SK-N-SH treated with all-trans-retinoic acid at 6 μM for 48 hours (cell line): ENCODE data around the gene NDUFAF4.

ENCODE experiments used
- ARNTL ChIP-seq: fragments of 450-650 bp; formaldehyde crosslinking; IDR thresholded peaks from 2 replicates; pipeline ENCODE4 v1.5.0; 2020; ENCODE audit warnings: low read depth, mild to moderate bottlenecking, moderate library complexity, borderline replicate concordance
- ESRRG ChIP-seq: fragments of 250-450 bp; sonication (Bioruptor Pico); IDR thresholded peaks from 2 replicates; pipeline ENCODE4 v1.6.1; 2021; ENCODE audit warnings: mild to moderate bottlenecking
- OSR1 ChIP-seq: fragments of 250-450 bp; sonication (Bioruptor Pico); IDR thresholded peaks from 2 replicates; pipeline ENCODE4 v1.8.0; 2022; ENCODE audit warnings: moderate library complexity, mild to moderate bottlenecking, inconsistent platforms
- RARB ChIP-seq: fragments of 250-450 bp; sonication (Bioruptor Pico); IDR thresholded peaks from 2 replicates; pipeline ENCODE4 v1.8.0; 2021; ENCODE audit warnings: mild to moderate bottlenecking, moderate library complexity
- ZFP3 ChIP-seq: fragments of 250-450 bp; sonication (Bioruptor Pico); IDR thresholded peaks from 2 replicates; pipeline ENCODE4 v1.5.0; 2020; ENCODE audit warnings: mild to moderate bottlenecking, moderate library complexity
- ZNF565 ChIP-seq: fragments of 450-650 bp; formaldehyde crosslinking; conservative IDR thresholded peaks from 2 replicates; pipeline ENCODE4 v1.5.0; 2020; ENCODE audit warnings: low read depth, mild to moderate bottlenecking, moderate library complexity
- ZNF8 ChIP-seq: fragments of 450-650 bp; formaldehyde crosslinking; IDR thresholded peaks from 2 replicates; pipeline ENCODE4 v1.5.0; 2020; ENCODE audit warnings: mild to moderate bottlenecking, moderate library complexity
- TF ChIP-seq, protein P1 (sequence below): fragments of 250-450 bp; sonication (Bioruptor Pico); IDR thresholded peaks from 2 replicates; pipeline ENCODE4 v1.8.0; 2021; ENCODE audit warnings: low read depth, mild to moderate bottlenecking, moderate library complexity, borderline replicate concordance
- TF ChIP-seq, protein P2 (sequence below): fragments of 250-450 bp; sonication (Bioruptor Pico); IDR thresholded peaks from 2 replicates; pipeline ENCODE4 v1.8.0; 2020; ENCODE audit warnings: mild to moderate bottlenecking, moderate library complexity, borderline replicate concordance
- TF ChIP-seq, protein P3 (sequence below): fragments of 250-450 bp; sonication (Bioruptor Pico); IDR thresholded peaks from 2 replicates; pipeline ENCODE4 v1.5.1; 2021; ENCODE audit warnings: mild to moderate bottlenecking, moderate library complexity
- TF ChIP-seq, protein P4 (sequence below): fragments of 250-450 bp; sonication (Bioruptor Pico); IDR thresholded peaks from 2 replicates; pipeline ENCODE4 v1.5.1; 2020; ENCODE audit warnings: low read depth, mild to moderate bottlenecking, moderate library complexity

DNA sequence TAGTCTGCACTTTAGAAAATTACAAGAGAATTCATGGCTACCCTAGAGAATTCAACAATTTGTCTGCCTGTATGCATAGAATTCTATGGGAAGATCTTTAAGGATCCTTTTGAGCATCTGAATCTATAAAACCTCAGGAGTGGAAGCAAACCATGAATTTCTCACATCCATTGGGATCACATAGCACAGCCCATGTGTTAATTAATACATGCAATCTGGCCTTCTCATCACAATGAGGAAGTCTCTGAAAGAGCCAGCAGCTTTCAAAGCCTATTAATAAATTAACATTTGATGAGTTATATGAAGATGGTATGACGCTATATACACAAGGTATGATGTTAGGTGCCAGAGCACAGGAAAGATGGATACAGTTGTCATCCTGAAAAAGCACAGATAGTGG lies 24.7 kb downstream of the NDUFAF4 start:
- TF ChIP-seq RARB (CRISPR knock-in tag) (no peak), OSR1 (CRISPR knock-in tag) (no peak), ZNF565 (CRISPR knock-in tag) (no peak), ZFP3 (CRISPR knock-in tag) (no peak), ESRRG (CRISPR knock-in tag) (no peak), ZNF8 (CRISPR knock-in tag) (no peak), ARNTL (CRISPR knock-in tag) (no peak)
- TF ChIP-seq, protein P1, sequence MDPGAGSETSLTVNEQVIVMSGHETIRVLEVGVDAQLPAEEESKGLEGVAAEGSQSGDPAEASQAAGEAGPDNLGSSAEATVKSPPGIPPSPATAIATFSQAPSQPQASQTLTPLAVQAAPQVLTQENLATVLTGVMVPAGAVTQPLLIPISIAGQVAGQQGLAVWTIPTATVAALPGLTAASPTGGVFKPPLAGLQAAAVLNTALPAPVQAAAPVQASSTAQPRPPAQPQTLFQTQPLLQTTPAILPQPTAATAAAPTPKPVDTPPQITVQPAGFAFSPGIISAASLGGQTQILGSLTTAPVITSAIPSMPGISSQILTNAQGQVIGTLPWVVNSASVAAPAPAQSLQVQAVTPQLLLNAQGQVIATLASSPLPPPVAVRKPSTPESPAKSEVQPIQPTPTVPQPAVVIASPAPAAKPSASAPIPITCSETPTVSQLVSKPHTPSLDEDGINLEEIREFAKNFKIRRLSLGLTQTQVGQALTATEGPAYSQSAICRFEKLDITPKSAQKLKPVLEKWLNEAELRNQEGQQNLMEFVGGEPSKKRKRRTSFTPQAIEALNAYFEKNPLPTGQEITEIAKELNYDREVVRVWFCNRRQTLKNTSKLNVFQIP (CRISPR knock-in tag) = no peak
- TF ChIP-seq, protein P2, sequence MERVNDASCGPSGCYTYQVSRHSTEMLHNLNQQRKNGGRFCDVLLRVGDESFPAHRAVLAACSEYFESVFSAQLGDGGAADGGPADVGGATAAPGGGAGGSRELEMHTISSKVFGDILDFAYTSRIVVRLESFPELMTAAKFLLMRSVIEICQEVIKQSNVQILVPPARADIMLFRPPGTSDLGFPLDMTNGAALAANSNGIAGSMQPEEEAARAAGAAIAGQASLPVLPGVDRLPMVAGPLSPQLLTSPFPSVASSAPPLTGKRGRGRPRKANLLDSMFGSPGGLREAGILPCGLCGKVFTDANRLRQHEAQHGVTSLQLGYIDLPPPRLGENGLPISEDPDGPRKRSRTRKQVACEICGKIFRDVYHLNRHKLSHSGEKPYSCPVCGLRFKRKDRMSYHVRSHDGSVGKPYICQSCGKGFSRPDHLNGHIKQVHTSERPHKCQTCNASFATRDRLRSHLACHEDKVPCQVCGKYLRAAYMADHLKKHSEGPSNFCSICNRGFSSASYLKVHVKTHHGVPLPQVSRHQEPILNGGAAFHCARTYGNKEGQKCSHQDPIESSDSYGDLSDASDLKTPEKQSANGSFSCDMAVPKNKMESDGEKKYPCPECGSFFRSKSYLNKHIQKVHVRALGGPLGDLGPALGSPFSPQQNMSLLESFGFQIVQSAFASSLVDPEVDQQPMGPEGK (CRISPR knock-in tag) = no peak
- TF ChIP-seq, protein P3, sequence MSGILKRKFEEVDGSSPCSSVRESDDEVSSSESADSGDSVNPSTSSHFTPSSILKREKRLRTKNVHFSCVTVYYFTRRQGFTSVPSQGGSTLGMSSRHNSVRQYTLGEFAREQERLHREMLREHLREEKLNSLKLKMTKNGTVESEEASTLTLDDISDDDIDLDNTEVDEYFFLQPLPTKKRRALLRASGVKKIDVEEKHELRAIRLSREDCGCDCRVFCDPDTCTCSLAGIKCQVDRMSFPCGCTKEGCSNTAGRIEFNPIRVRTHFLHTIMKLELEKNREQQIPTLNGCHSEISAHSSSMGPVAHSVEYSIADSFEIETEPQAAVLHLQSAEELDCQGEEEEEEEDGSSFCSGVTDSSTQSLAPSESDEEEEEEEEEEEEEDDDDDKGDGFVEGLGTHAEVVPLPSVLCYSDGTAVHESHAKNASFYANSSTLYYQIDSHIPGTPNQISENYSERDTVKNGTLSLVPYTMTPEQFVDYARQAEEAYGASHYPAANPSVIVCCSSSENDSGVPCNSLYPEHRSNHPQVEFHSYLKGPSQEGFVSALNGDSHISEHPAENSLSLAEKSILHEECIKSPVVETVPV = no peak
- TF ChIP-seq, protein P4, sequence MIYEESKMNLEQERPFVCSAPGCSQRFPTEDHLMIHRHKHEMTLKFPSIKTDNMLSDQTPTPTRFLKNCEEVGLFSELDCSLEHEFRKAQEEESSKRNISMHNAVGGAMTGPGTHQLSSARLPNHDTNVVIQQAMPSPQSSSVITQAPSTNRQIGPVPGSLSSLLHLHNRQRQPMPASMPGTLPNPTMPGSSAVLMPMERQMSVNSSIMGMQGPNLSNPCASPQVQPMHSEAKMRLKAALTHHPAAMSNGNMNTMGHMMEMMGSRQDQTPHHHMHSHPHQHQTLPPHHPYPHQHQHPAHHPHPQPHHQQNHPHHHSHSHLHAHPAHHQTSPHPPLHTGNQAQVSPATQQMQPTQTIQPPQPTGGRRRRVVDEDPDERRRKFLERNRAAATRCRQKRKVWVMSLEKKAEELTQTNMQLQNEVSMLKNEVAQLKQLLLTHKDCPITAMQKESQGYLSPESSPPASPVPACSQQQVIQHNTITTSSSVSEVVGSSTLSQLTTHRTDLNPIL (CRISPR knock-in tag) = no peak
